ENCODE data around the gene DLD.
"Not testable (repeated sequence)": the region's sequence is repeated elsewhere in the genome, so short reads cannot be mapped to it uniquely, and the experiment has no call there.

Gene DLD

GRCh38 chr7:107946451-107946850, 55.5 kb downstream of the DLD start:
- DNase-seq: no peak

GRCh38 chr7:107946881-107947280, 55.9 kb downstream of the DLD start:
- DNase-seq: no peak

GRCh38 chr7:107948645-107949442, 57.9 kb downstream of the DLD start:
- DNase-seq: no peak

GRCh38 chr7:107949443-107949935, 58.5 kb downstream of the DLD start:
- no peak for DNase-seq

GRCh38 chr7:107951172-107951787, 60.3 kb downstream of the DLD start:
- DNase-seq: no peak

GRCh38 chr7:107951896-107952295, 60.9 kb downstream of the DLD start:
- DNase-seq: no peak

- DNase-seq: no peak
These were observed 62.4 kb downstream of the DLD start for GRCh38 chr7:107953265-107953923.

GRCh38 chr7:107953924-107954303, 62.9 kb downstream of the DLD start:
- no peak for DNase-seq

GRCh38 chr7:107955394-107955793, 64.4 kb downstream of the DLD start:
- DNase-seq: no peak

- DNase-seq: not testable (repeated sequence)
These were observed 66.0 kb downstream of the DLD start for GRCh38 chr7:107956950-107957349.

GRCh38 chr7:107957436-107957835, 66.5 kb downstream of the DLD start:
- no peak for DNase-seq

GRCh38 chr7:107958764-107959526, 68.0 kb downstream of the DLD start:
- no peak for DNase-seq

GRCh38 chr7:107959527-107959898, 68.5 kb downstream of the DLD start:
- DNase-seq: no peak

- DNase-seq: no peak
These were observed 69.3 kb downstream of the DLD start for GRCh38 chr7:107960272-107960671.

- no peak for DNase-seq
These were observed 70.4 kb downstream of the DLD start for GRCh38 chr7:107961405-107961804.

- DNase-seq: no peak
These were observed 71.8 kb downstream of the DLD start for GRCh38 chr7:107962817-107963216.

GRCh38 chr7:107964510-107964909, 73.5 kb downstream of the DLD start:
- DNase-seq: no peak

GRCh38 chr7:107966711-107967110, 75.7 kb downstream of the DLD start:
- no peak for DNase-seq

- no peak for DNase-seq
These were observed 76.4 kb downstream of the DLD start for GRCh38 chr7:107967420-107967819.

GRCh38 chr7:107968449-107968848, 77.5 kb downstream of the DLD start:
- no peak for DNase-seq

- DNase-seq: no peak
These were observed 78.9 kb downstream of the DLD start for GRCh38 chr7:107969856-107970255.

Data from NCI-H2081 treated with DMSO at 0.1 percent for 48 hours (cell line).